HUES64 (cell line): ENCODE results near the gene GCK.

Source experiments
- H3K27ac ChIP-seq: 2 replicates; pipeline ENCODE4 v1.7.0; 2013; ENCODE audit warnings: low read depth, low read length, inconsistent platforms
- H3K27me3 ChIP-seq: 2 replicates; pipeline ENCODE4 v1.6.1; 2013; ENCODE audit warnings: mild to moderate bottlenecking, low read length; ENCODE audit not compliant: insufficient read depth
- H3K36me3 ChIP-seq: 2 replicates; pipeline ENCODE4 v1.6.1; 2013; ENCODE audit warnings: mild to moderate bottlenecking, low read length; ENCODE audit not compliant: insufficient read depth
- H3K4me1 ChIP-seq: 2 replicates; pipeline ENCODE4 v1.6.1; 2013; ENCODE audit warnings: mild to moderate bottlenecking, low read length, moderate library complexity; ENCODE audit not compliant: insufficient read depth
- H3K4me3 ChIP-seq: 2 replicates; pipeline ENCODE4 v1.5.1; 2013; ENCODE audit warnings: mild to moderate bottlenecking, low read length, moderate library complexity
- H3K9ac ChIP-seq: 2 replicates; pipeline ENCODE4 v1.6.1; 2013; ENCODE audit warnings: mild to moderate bottlenecking, low read depth, low read length
- H3K9me3 ChIP-seq: 2 replicates; pipeline ENCODE4 v1.6.1; 2013; ENCODE audit warnings: low read depth, low read length; ENCODE audit not compliant: insufficient read depth
- WGBS: fragments of 150-250, 120-280 bp; methylation state at CpG from one replicate; pipeline ENCODE4 v1.1.7; 2013; ENCODE audit warnings: missing lambda C conversion rate; 5-methylcytosine and 5-hydroxymethylcytosine counted together

The GCK gene

DNA sequence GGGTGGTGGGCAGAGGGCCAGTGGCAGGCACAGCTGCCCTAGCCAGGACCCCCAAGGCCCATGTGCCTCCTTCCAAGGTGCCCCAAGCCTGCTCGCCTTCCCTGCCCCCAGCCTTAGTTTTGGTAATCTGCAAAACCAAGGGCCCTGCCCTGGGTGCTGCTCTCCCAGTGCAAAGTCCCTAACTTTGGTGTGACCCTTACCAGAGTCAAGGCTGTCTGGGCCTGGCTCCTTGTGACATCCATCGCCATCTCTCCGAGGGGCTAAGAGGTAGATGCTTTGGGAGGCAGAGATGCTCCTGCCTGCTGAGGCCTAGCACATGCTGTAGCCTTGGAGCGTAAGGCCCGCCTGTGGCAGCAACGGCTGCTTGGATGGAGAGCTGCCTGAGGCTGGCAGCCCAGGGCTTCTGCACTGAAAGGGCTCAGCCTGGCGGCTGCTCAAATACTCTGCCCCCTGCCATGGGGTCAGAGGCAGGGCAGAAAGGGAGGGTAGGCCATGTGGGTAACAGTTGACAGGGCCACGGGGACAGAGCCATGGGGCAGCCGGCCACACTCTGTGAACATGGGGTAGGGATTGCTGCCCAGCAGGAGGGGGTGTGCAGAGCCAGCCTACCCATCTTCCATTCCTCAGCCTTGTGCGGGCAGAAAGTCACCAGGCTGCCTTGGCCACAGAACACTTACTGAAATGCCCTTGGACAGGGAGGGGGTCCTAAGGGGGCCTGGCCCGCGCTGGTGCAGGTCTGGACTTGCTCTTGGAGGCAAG, 30.2 kb downstream of the GCK start:
- WGBS, result 91% methylated on average over 12 of the region's 12 CpGs
- Histone ChIP-seq H3K27me3 (no peaks in the 10 kb centered on the region), H3K4me3 (no peak overlapping the region), H3K9me3 (no peaks in the 10 kb centered on the region), H3K36me3 (no peaks in the 10 kb centered on the region), H3K27ac (no peak overlapping the region), H3K4me1 (peaks cover 7% of the 10 kb centered on the region; the same call in 1 of the 2 replicates), H3K9ac (no peak overlapping the region)

DNA sequence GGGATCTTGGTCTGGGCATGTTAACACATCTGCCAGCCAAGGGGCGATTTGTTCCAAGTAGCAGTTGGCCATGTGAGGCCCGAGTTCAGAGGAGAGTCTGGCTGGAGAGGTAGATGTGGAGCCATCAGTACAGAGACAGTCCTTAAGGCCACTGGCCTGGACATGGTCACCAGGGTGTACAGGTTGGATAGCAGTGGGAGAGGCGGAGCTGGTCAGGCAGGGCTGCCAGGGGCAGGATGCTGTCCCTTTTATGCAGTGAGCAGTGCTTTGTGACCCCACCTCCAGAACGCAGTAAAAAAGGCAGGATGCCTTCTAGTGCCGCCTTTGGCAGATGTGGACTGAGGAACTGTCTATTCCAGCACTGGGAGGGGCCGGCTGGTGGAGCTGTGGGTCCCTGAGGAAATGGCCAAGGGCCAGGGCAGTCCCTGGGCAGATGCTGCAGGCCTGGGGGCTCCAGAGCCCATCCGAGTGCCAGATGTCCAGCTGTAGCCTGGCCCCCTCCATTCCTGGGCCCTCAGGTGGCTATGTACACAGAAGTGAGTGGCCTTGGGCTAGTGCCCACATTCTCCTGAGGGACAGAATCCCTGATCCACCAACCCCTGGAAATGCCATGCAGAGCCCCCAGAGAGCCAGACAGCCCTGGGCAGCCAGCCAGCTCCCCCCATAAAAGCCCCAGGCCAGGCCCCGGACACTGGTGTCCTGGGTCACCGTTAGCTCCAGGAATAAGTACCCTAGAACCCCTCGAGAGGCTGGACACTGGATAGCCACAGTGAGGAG, 31.0 kb downstream of the GCK start:
- Histone ChIP-seq H3K4me1 (peaks cover 1% of the 10 kb centered on the region; the same call in 1 of the 2 replicates), H3K9ac (no peak overlapping the region), H3K4me3 (no peak overlapping the region), H3K27me3 (no peaks in the 10 kb centered on the region), H3K9me3 (no peaks in the 10 kb centered on the region), H3K36me3 (no peaks in the 10 kb centered on the region), H3K27ac (no peak overlapping the region)
- 89% methylated on average over 10 of the region's 10 CpGs for WGBS

DNA sequence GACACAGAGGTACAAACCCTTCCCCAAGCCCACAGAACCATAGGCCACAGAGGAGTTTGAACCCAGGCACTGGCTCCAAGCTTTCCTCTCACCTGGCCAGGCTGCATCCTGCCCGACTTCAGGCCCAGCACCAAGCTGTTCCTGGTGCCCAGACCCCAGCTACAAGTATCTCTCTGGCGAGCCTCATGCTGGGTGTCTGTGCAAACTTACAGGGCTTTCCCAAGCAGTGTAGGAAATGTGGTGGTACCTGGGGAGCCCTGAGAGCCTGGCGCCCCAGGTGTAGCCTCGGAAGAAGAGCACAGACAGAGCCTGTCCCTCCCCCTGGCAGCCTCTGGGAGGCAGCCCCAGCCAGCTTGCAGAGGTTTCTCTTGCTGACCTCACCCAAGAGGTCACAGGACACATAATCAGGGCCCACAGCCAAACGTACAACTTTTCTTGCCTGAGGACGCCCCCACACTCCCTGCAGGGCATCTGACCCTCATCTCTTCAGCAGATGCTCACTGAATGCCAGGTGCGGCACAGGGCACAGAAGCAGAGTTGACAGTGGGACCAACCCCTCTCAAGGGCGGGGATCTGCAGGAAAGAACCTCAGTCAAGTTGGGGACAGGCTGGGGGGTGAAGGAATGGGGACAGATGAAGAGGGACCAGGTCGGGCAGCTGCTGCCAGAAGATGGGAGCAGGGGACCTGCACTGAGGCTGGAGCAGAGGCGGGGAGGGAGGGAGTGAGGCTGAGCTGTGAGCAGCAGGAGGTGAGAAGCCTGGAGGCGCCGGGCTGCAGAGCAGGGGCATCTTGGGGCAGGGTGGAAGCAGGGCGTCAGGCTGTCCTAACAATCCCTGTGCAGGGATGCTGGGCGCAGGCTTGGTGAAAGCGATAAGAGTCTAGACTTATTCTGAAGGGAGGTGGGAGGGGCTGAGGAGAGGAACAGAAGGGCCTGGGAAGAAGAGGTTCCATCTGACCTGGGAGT, 31.8 kb downstream of the GCK start:
- Histone ChIP-seq H3K36me3 (no peaks in the 10 kb centered on the region), H3K27ac (no peak overlapping the region), H3K9me3 (no peaks in the 10 kb centered on the region), H3K4me1 (no peaks in the 10 kb centered on the region), H3K4me3 (no peak overlapping the region), H3K27me3 (no peaks in the 10 kb centered on the region), H3K9ac (no peak overlapping the region)
- 80% methylated on average over 15 of the region's 15 CpGs for WGBS

DNA sequence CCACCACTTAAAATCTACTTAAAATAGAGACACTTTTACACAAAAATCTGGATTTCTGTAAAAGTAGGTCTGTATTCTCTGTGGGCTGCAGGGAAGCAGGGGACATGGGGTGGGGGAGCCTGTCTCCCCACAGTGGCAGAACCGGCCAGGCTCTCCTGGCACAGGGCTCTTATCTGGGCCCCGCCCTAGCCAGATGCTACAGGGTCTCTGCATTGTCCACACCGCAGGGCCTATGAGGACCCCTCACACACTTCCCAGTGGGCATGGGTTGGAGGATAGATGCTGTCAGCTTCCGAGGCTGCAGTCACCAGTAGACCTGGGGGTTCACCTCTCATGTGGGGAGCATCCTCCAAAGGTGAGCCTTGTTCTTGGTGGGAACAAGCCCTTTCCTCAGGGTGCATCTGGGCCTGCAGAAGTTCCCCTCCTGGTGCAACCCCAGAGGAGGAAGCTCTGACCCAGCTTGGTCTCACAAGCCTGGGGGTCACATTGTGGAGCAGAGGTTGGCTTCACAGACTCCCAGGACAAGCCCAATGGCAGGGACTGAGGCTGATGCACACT, 32.7 kb downstream of the GCK start:
- WGBS, result 93% methylated on average over 4 of the region's 4 CpGs
- H3K27ac ChIP-seq, result no peak overlapping the region
- no peak overlapping the region for H3K9ac ChIP-seq
- H3K27me3 ChIP-seq, result no peaks in the 10 kb centered on the region
- H3K9me3 ChIP-seq, result no peaks in the 10 kb centered on the region
- no peaks in the 10 kb centered on the region for H3K36me3 ChIP-seq
- H3K4me3 ChIP-seq, result no peak overlapping the region
- H3K4me1 ChIP-seq, result no peaks in the 10 kb centered on the region

DNA sequence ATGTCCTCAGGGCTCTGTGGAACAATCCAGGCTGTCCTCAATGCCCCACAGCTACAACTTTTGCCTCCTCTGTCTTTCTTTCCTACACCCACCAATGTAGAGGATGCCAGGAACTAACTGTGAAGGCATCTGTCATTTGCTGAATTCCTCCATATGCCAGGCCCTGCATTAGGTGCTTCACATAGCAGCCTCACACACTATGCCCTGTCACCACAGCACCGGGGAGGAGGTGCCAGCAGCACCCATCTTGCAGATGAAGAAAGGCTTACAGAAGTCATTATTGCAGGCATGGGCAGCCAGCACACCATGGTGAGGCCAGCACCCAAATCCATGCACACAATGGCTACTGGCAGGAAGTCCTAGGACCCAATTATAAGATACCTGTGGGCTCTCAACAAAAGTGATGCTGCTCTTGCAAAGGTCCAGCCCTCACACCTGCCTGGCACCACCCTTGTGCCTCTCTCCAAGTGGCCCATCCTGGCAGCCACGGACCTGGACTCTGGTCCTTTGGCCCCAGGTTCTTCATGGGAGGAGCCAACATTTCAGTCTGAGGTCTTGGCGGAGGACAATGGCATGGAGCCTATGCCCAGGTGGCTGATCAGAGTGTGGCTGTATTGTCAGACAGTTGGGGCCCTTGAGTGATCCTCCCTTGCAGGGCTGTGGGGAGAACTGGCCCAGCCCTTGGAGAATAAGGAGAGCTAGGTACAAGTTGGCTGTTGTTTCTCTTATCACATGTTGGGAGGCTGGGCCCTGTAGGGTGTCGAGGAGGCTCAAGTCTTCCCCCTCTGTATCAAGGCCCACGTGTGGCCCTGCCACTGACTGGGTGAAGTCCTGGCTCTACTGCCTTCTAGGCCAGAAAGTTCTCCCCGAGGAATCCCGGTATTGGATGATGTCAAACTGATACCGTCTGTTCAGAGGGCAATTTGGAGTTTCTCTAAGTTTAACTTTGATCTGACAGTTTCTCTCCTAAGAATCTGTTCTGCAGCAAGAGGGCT, 33.8 kb downstream of the GCK start:
- Histone ChIP-seq H3K36me3 (no peaks in the 10 kb centered on the region), H3K27me3 (no peaks in the 10 kb centered on the region), H3K27ac (no peak overlapping the region), H3K9me3 (no peaks in the 10 kb centered on the region), H3K9ac (no peak overlapping the region), H3K4me3 (no peak overlapping the region), H3K4me1 (no peaks in the 10 kb centered on the region)
- WGBS, result 90% methylated on average over 8 of the region's 8 CpGs

DNA sequence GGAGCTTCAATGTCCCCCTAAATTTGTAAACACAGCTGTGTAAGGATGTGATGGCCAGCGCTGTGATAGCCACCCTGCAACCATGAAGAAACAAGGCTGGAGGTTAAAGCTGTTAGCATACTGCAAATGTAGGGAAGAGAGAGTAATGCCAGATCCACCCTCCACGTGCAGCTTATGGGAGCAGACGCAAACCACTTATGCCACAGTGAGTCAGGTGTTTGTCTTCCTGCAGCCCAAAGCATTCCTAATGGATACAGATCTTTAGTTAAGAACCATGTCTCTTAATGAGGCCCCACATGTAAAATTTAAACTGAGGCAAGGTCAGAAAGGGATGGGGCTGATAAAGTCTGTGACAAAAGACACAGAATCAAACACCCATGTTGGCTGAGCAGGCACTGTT, 34.5 kb downstream of the GCK start:
- Histone ChIP-seq H3K27ac (no peak overlapping the region), H3K9me3 (no peaks in the 10 kb centered on the region), H3K27me3 (no peaks in the 10 kb centered on the region), H3K9ac (no peak overlapping the region), H3K36me3 (no peaks in the 10 kb centered on the region), H3K4me3 (no peak overlapping the region), H3K4me1 (no peaks in the 10 kb centered on the region)
- 81% methylated on average over 3 of the region's 3 CpGs for WGBS

DNA sequence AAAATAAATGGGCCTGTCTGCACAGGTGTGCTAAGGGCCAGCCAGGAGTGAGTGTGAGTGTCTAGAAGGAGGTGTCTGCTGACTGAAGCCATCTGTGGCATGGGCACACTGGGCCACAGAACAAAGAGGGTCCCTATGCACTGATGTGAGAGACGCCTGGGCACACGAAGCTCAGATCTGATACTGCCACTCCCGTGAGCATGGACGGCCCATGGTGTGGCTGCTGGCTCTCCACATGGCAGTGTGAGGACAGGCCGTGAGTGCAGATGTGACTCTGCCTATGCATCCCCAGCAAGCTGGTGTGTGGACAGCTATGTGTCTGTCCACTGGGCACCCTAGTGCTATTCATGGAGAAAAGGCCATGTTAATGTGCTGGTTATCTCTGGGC, 35.3 kb downstream of the GCK start:
- WGBS, result 93% methylated on average over 5 of the region's 5 CpGs
- Histone ChIP-seq H3K27ac (no peak overlapping the region), H3K36me3 (no peaks in the 10 kb centered on the region), H3K9ac (no peak overlapping the region), H3K4me1 (no peaks in the 10 kb centered on the region), H3K9me3 (no peaks in the 10 kb centered on the region), H3K27me3 (no peaks in the 10 kb centered on the region), H3K4me3 (no peak overlapping the region)

DNA sequence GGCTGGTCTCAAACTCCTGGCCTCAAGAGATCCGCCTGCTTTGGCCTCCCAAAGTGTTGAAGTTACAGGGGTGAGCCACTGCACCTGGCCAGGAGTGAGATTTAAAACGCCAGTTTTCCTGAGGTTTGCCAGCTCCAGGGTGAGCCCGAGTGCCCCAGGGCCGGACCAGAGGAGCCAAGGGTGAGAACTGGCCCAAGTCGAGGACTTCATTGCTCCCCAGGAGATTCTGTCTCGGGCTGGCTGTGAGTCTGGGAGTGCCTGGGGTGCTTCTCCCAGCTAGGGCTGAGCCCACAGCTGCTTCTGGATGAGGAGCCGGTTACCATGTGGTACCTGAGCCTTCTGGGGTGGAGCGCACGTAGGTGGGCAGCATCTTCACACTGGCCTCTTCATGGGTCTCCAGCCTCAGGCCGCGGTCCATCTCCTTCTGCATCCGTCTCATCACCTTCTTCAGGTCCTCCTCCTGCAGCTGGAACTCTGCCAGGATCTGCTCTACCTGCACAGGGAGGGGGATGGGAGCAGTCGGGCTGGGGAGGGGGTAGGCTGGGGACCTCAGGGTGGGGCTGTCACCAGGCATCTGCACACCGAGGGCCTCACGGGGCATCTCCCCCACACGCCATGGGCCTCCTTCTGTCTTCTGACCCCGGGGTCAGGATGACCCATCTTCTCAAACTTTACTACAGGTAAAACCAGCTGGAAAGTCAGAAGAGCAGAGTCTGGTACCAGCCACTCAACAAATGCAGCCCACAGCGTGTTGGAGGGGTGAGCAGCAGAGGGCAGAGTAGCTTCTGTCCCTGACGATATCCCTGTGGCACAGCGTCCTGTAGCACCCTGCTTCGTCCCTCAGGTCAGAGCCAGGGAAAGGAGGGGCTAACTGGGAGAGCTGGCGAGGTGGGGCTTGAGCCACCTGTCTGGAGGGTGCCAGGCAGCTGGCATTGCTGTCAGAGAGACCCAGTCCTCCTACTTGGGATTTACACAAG, 36.0 kb downstream of the GCK start:
- no peak overlapping the region for H3K4me3 ChIP-seq
- H3K27me3 ChIP-seq, result no peaks in the 10 kb centered on the region
- no peaks in the 10 kb centered on the region for H3K36me3 ChIP-seq
- no peak overlapping the region for H3K9ac ChIP-seq
- no peak overlapping the region for H3K27ac ChIP-seq
- H3K4me1 ChIP-seq, result no peaks in the 10 kb centered on the region
- WGBS, result 87% methylated on average over 22 of the region's 22 CpGs
- no peaks in the 10 kb centered on the region for H3K9me3 ChIP-seq

DNA sequence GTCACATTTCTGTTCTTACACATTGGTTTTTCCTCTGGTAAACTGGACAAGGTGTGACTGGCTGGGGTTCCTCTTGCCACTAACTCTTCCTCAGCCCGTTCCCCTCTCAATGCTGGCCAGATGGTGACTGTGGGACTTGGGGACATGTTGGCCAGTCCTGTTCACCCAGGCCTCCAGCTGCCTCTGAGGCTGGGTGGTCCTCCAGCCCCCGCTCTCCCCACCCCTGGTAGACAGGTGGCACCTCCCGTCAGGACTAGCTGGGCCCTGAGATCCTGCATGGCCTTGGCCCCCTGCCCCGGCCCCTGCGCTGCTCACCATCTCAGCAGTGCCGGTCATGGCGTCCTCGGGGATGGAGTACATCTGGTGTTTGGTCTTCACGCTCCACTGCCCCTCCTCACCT, 37.3 kb downstream of the GCK start:
- Histone ChIP-seq H3K36me3 (no peaks in the 10 kb centered on the region), H3K9ac (no peak overlapping the region), H3K27ac (no peak overlapping the region), H3K27me3 (no peaks in the 10 kb centered on the region), H3K9me3 (no peaks in the 10 kb centered on the region), H3K4me3 (no peak overlapping the region), H3K4me1 (peaks cover 10% of the 10 kb centered on the region)
- WGBS, result 95% methylated on average over 9 of the region's 9 CpGs
